HepG2 (cell line): ENCODE measurements around the gene RSKR. TPM values are rescaled to one million over a fixed set of nuclear protein-coding genes. Genes with fewer than 3 reads are reported as not detected.

Experiments
- CEBPB ChIP-seq: IDR thresholded peaks from 2 replicates; pipeline ENCODE4 v1.6.1; 2011; ENCODE audit warnings: low read depth, low read length, improper control_type of control experiment, borderline replicate concordance
- CSRNP2 ChIP-seq: sonication (generic); formaldehyde crosslinking; conservative IDR thresholded peaks from 2 replicates; pipeline ENCODE4 v1.8.0; 2022; ENCODE audit warnings: low read depth, missing genetic modification reagents
- ETV5 ChIP-seq: IDR thresholded peaks from 2 replicates; pipeline ENCODE4 v1.6.1; 2018; ENCODE audit warnings: missing biosample characterization, missing genetic modification reagents, inconsistent platforms, borderline replicate concordance
- HDAC1 ChIP-seq: sonication (generic); formaldehyde crosslinking; IDR thresholded peaks from 2 replicates; pipeline ENCODE4 v1.5.1; 2020; ENCODE audit warnings: mild to moderate bottlenecking, missing genetic modification reagents
- HOXA9 ChIP-seq: sonication (generic); formaldehyde crosslinking; IDR thresholded peaks from 2 replicates; pipeline ENCODE4 v1.8.1; 2022; ENCODE audit warnings: missing genetic modification reagents, mild to moderate bottlenecking, moderate library complexity, borderline replicate concordance
- HOXD1 ChIP-seq: sonication (generic); formaldehyde crosslinking; IDR thresholded peaks from 2 replicates; pipeline ENCODE4 v1.5.0; 2020; ENCODE audit warnings: missing genetic modification reagents
- KDM6A ChIP-seq: IDR thresholded peaks from 2 replicates; pipeline ENCODE4 v1.6.1; 2016; ENCODE audit warnings: low read depth
- MZF1 ChIP-seq: sonication (generic); formaldehyde crosslinking; IDR thresholded peaks from 2 replicates; pipeline ENCODE4 v1.8.1; 2023; ENCODE audit warnings: mild to moderate bottlenecking, missing genetic modification reagents, borderline replicate concordance
- NCOA1 ChIP-seq: sonication (generic); formaldehyde crosslinking; IDR thresholded peaks from 2 replicates; pipeline ENCODE4 v1.9.0; 2021; ENCODE audit warnings: missing genetic modification reagents
- PAXIP1 ChIP-seq: sonication (generic); formaldehyde crosslinking; conservative IDR thresholded peaks from 2 replicates; pipeline ENCODE4 v1.4.0; 2020; ENCODE audit warnings: mild to moderate bottlenecking, missing genetic modification reagents, moderate library complexity
- POGZ ChIP-seq: sonication (generic); formaldehyde crosslinking; IDR thresholded peaks from 2 replicates; pipeline ENCODE4 v1.4.0; 2020; ENCODE audit warnings: mild to moderate bottlenecking, missing genetic modification reagents
- REST ChIP-seq, 2 experiments: IDR thresholded peaks; 2 replicates each; pipeline ENCODE4 v1.6.1; 2011 to 2012; ENCODE audit warnings: low read length in 2 of 2, borderline replicate concordance in 1 of 2, low read depth in 1 of 2, mild to moderate bottlenecking in 1 of 2, moderate library complexity in 1 of 2
- RXRB ChIP-seq: IDR thresholded peaks from 2 replicates; pipeline ENCODE4 v1.6.1; 2016; ENCODE audit warnings: borderline replicate concordance, missing genetic modification reagents, missing compliant biosample characterization
- SCMH1 ChIP-seq: sonication (generic); formaldehyde crosslinking; IDR thresholded peaks from 2 replicates; pipeline ENCODE4 v1.9.0; 2021; ENCODE audit warnings: missing genetic modification reagents, mild to moderate bottlenecking, borderline replicate concordance
- SMYD3 ChIP-seq: sonication (generic); formaldehyde crosslinking; IDR thresholded peaks from 2 replicates; pipeline ENCODE4 v1.8.1; 2023; ENCODE audit warnings: mild to moderate bottlenecking, missing genetic modification reagents
- SOX5 ChIP-seq: IDR thresholded peaks from 2 replicates; pipeline ENCODE4 v1.6.1; 2016; ENCODE audit warnings: borderline replicate concordance
- ZNF317 ChIP-seq: sonication (generic); formaldehyde crosslinking; IDR thresholded peaks from 2 replicates; pipeline ENCODE4 v1.5.0; 2020; ENCODE audit warnings: mild to moderate bottlenecking, missing genetic modification reagents
- ZNF333 ChIP-seq: sonication (generic); formaldehyde crosslinking; IDR thresholded peaks from 2 replicates; pipeline ENCODE4 v1.4.0; 2020; ENCODE audit warnings: mild to moderate bottlenecking, missing genetic modification reagents, borderline replicate concordance
- ZNF44 ChIP-seq: sonication (generic); formaldehyde crosslinking; IDR thresholded peaks from 2 replicates; pipeline ENCODE4 v1.5.1; 2020; ENCODE audit warnings: mild to moderate bottlenecking, missing genetic modification reagents
- ZNF558 ChIP-seq: sonication (generic); formaldehyde crosslinking; IDR thresholded peaks from 2 replicates; pipeline ENCODE4 v1.9.0; 2022; ENCODE audit warnings: mild to moderate bottlenecking, missing genetic modification reagents, borderline replicate concordance
- ZNF569 ChIP-seq: sonication (generic); formaldehyde crosslinking; IDR thresholded peaks from 2 replicates; pipeline ENCODE4 v1.5.0; 2020; ENCODE audit warnings: mild to moderate bottlenecking, missing genetic modification reagents, moderate library complexity, borderline replicate concordance
- ZNF761 ChIP-seq: sonication (generic); formaldehyde crosslinking; conservative IDR thresholded peaks from 2 replicates; pipeline ENCODE4 v1.4.0; 2020; ENCODE audit warnings: mild to moderate bottlenecking, missing genetic modification reagents
- polyA plus RNA-seq, 8 experiments: library from polyadenylated mRNA; depleted of rRNA in 3 of 8; stranded (reverse) in 7 of 8; unstranded in 1 of 8; fragments of >200 nt; fragmentation: Illumina TruSeq in 4 of 8; extraction: Trizol in 4 of 8; gene quantifications; 2 replicates each; pipeline versions ENCODE4 v1.2.1 to v1.2.3, GENCODE V29; 2011 to 2016; ENCODE audit warnings: low read depth in 4 of 8, missing spikeins in 1 of 8, mixed read lengths in 1 of 8; ENCODE audit not compliant: insufficient read depth in 1 of 8
- total RNA-seq, 5 experiments: library from RNA; depleted of rRNA; stranded (reverse); fragments of >200 nt; fragmentation: Illumina TruSeq; extraction: Trizol; gene quantifications; 2 replicates each; pipeline ENCODE4 v1.2.3, GENCODE V29; 2016; ENCODE audit warnings: low read depth in 1 of 5

RSKR gene
- total and polyA plus RNA-seq, 2 of the 13 experiments (the other 11 are each of a cell fraction or from before 2014, with no cell fraction given) = 5.0 to 10.4 TPM

GRCh38 chr17:28571361-28572122 lies 42.4 kb downstream of the RSKR start, which contains the start of gene PIGS (continued):
- TF ChIP-seq PAXIP1 (CRISPR knock-in tag) (no peak), SMYD3 (CRISPR knock-in tag) (no peak), REST (IDR thresholded peaks at IDR 0.05; ENCODE audit: borderline replicate concordance in 1 of 2, low read depth in 1 of 2, low read length in 2 of 2) (no peak), NCOA1 (CRISPR knock-in tag) (no peak), HOXA9 (CRISPR knock-in tag) (no peak), HOXD1 (CRISPR knock-in tag) (no peak), SCMH1 (no peak), ZNF317 (0 out of 2 replicates have a peak, but pooled peaks have one; percentile 41), SOX5 (CRISPR knock-in tag) (no peak; the same call in 1 of the 2 replicates), ZNF558 (CRISPR knock-in tag) (no peak), POGZ (no peak), KDM6A (CRISPR knock-in tag) (no peak), ZNF761 (CRISPR knock-in tag) (no peak), CEBPB (no peak), RXRB (peak; percentile 8; the same call in 1 of the 2 replicates), ZNF333 (CRISPR knock-in tag) (no peak), MZF1 (no peak), HDAC1 (CRISPR knock-in tag) (peak; percentile 80; the same call in 1 of the 2 replicates), CSRNP2 (CRISPR knock-in tag) (no peak), ETV5 (CRISPR knock-in tag) (no peak), ZNF44 (CRISPR knock-in tag) (no peak), ZNF569 (CRISPR knock-in tag) (no peak)
